Measurements from ENCODE around the gene LILRA1.

GRCh38 chr19:54587026-54587425 is 6.4 kb upstream of the LILRA1 start:
- TF ChIP-seq, protein P1, sequence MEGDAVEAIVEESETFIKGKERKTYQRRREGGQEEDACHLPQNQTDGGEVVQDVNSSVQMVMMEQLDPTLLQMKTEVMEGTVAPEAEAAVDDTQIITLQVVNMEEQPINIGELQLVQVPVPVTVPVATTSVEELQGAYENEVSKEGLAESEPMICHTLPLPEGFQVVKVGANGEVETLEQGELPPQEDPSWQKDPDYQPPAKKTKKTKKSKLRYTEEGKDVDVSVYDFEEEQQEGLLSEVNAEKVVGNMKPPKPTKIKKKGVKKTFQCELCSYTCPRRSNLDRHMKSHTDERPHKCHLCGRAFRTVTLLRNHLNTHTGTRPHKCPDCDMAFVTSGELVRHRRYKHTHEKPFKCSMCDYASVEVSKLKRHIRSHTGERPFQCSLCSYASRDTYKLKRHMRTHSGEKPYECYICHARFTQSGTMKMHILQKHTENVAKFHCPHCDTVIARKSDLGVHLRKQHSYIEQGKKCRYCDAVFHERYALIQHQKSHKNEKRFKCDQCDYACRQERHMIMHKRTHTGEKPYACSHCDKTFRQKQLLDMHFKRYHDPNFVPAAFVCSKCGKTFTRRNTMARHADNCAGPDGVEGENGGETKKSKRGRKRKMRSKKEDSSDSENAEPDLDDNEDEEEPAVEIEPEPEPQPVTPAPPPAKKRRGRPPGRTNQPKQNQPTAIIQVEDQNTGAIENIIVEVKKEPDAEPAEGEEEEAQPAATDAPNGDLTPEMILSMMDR (IDR thresholded peaks at IDR 0.05): no peak
- TF ChIP-seq POLR2A (IDR thresholded peaks at IDR 0.05): no peak
